ENCODE measurements around the gene TRDMT1. TPM values are rescaled to one million over a fixed set of nuclear protein-coding genes. Genes with fewer than 3 reads are reported as not detected.
A peak's percentile ranks its signal among the peaks of the same experiment; 100 is the strongest.

The TRDMT1 gene
- total and polyA plus RNA-seq, 3 experiments from 2014 or later = 7.3 to 9.8 (median 8.3) TPM

DNA sequence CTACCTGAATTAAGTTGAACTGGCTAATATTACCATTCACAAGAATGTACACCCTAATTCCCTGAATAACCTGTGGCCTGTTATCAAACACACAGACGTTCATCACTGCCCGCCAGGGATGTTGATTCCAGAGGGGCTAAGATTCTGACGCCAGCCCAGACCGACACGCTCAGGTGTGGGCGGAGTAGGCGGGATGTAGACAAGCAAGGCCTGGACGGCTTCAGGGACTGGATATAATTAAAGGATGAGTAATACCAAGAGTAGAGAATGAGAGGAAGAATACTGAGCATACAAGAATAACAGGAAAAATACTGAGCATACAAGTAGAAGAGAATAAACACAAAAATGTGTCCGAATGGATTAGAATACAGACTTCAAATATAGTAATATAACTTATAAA, 100.9 kb downstream of the TRDMT1 start:
- DNase-seq = no peak
- Histone ChIP-seq H3K36me3 (ENCODE audit: insufficient read depth, low read length) (peaks cover 3% of the 10 kb centered on the region), H3K27ac (ENCODE audit: low read depth, low read length) (no peak overlapping the region), H3K27me3 (ENCODE audit: insufficient read depth, low read length, poor library complexity, severe bottlenecking) (no peaks in the 10 kb centered on the region), H3K4me1 (ENCODE audit: insufficient read depth, low read length) (no peaks in the 10 kb centered on the region), H3K9me3 (ENCODE audit: low read length) (no peaks in the 10 kb centered on the region), H3K4me3 (ENCODE audit: low read length) (no peak overlapping the region)
- Mint-ChIP-seq H3K27ac (peak overlapping the region in 1 of 8 donors; percentile 15), H3K4me1 (no peaks in the 10 kb centered on the region), H3K4me3 (no peak overlapping the region), H3K9me3 (peaks cover 0 to 4% (median 0%) of the 10 kb centered on the region in 5 donors), H3K36me3 (peaks cover 9 to 32% (median 23%) of the 10 kb centered on the region in 3 donors), H3K27me3 (no peaks in the 10 kb centered on the region)
- ChIA-PET POLR2A (no interaction called here), CTCF (no interaction called here)

DNA sequence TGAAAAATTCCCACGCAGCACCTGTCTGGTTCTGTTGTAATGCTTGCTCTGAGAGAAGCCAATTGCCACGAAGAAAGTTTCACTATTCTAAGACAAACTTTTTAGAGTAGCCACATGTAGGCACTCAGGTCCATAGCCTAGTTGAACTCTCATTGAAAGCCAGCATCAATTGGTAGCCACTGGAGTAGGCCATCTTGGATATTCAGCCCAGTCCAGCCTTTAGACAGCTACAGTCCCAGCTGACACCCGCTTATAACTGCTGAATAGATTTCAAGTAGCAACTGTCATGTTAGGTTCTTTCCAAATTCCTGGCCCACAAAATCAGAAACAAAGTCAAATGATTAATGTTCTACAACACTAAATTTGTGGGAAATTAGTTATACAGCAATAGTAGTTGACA, 103.5 kb downstream of the TRDMT1 start:
- no peaks in the 10 kb centered on the region for H3K36me3 ChIP-seq (ENCODE audit: insufficient read depth, low read length)
- CTCF ChIA-PET = no interaction called here
- Mint-ChIP-seq H3K9me3 (peaks cover 0 to 14% (median 0%) of the 10 kb centered on the region in 5 donors), H3K4me1 (no peaks in the 10 kb centered on the region), H3K4me3 (no peak overlapping the region), H3K27me3 (no peaks in the 10 kb centered on the region), H3K27ac (no peak overlapping the region), H3K36me3 (peaks cover 14 to 20% (median 17%) of the 10 kb centered on the region in 3 donors)
- POLR2A ChIA-PET = no interaction called here
- H3K9me3 ChIP-seq (ENCODE audit: low read length) = no peaks in the 10 kb centered on the region
- H3K4me3 ChIP-seq (ENCODE audit: low read length) = no peak overlapping the region
- H3K4me1 ChIP-seq (ENCODE audit: insufficient read depth, low read length) = no peaks in the 10 kb centered on the region
- no peak overlapping the region for H3K27ac ChIP-seq (ENCODE audit: low read depth, low read length)
- no peak for DNase-seq
- no peaks in the 10 kb centered on the region for H3K27me3 ChIP-seq (ENCODE audit: insufficient read depth, low read length, poor library complexity, severe bottlenecking)

Other genes starting within 250 kb of the TRDMT1 start
- under 1 TPM; 0.73 to 0.92 TPM for gene CUBN, start 71.9 kb downstream of the TRDMT1 start, total RNA-seq
- gene CUBN, start 71.9 kb downstream of the TRDMT1 start, polyA plus RNA-seq = 0.83 TPM
- 1,000 to 10,000 TPM; 1,217 to 1,243 TPM for gene VIM, start 26.6 kb upstream of the TRDMT1 start, total RNA-seq
- gene VIM, start 26.6 kb upstream of the TRDMT1 start, polyA plus RNA-seq = 513 TPM